K562 (cell line): ENCODE results near the gene CFD. TPM values are rescaled to one million over a fixed set of nuclear protein-coding genes. Genes with fewer than 3 reads are reported as not detected.

Source experiments
- BRD9 ChIP-seq: fragments of 450-650 bp; IDR thresholded peaks from 2 replicates; pipeline ENCODE4 v1.6.1; 2018; ENCODE audit warnings: low read depth; ENCODE audit not compliant: partially characterized antibody
- DEAF1 ChIP-seq: fragments of 450-650 bp; formaldehyde crosslinking; IDR thresholded peaks from 2 replicates; pipeline ENCODE4 v1.4.0; 2020; ENCODE audit warnings: mild to moderate bottlenecking, moderate library complexity
- ELF1 ChIP-seq: fragments of 200-800 bp; sonication (Bioruptor generic); IDR thresholded peaks from 2 replicates; pipeline ENCODE4 v1.6.1; 2016; ENCODE audit warnings: missing genetic modification characterization, missing compliant biosample characterization
- FOXM1 ChIP-seq, 2 experiments: fragments of 450-650 bp in 1 of 2; sonication (generic) in 1 of 2; formaldehyde crosslinking in 1 of 2; IDR thresholded peaks; 2 replicates each; pipeline versions ENCODE4 v1.6.1 to v1.9.0; 2017 to 2022; ENCODE audit warnings: low read depth in 2 of 2, mild to moderate bottlenecking in 2 of 2, missing genetic modification reagents in 1 of 2, moderate library complexity in 1 of 2
- HMGN3 ChIP-seq: IDR thresholded peaks from 2 replicates; pipeline ENCODE4 v1.6.1; 2011; ENCODE audit warnings: borderline replicate concordance, low read depth, mild to moderate bottlenecking, mixed read lengths, low read length; ENCODE audit not compliant: insufficient read length; ENCODE audit errors: extremely low read depth
- L3MBTL2 ChIP-seq: fragments of 450-650 bp; IDR thresholded peaks from 2 replicates; pipeline ENCODE4 v1.6.1; 2016; ENCODE audit warnings: mild to moderate bottlenecking, moderate library complexity
- MAZ ChIP-seq, 2 experiments: fragments of 450-650 bp in 1 of 2; sonication (generic) in 1 of 2; formaldehyde crosslinking; IDR thresholded peaks in 1 of 2; conservative IDR thresholded peaks in 1 of 2; 2 replicates each; pipeline versions ENCODE4 v1.4.0 to v1.5.0; 2020; ENCODE audit warnings: mild to moderate bottlenecking in 1 of 2, missing genetic modification reagents in 1 of 2
- MYNN ChIP-seq, 2 experiments: sonication (generic); formaldehyde crosslinking in 1 of 2; IDR thresholded peaks; 2 replicates each; pipeline versions ENCODE4 v1.5.0 to v1.6.1; 2016 to 2020; ENCODE audit warnings: antibody characterized with exemption in 1 of 2, missing genetic modification reagents in 1 of 2
- NR2C1 ChIP-seq, 2 experiments: fragments of 450-650 bp; IDR thresholded peaks; 2 replicates each; pipeline ENCODE4 v1.6.1; 2017; ENCODE audit warnings: mild to moderate bottlenecking in 2 of 2, antibody characterized with exemption in 1 of 2, inconsistent platforms in 1 of 2, missing compliant biosample characterization in 1 of 2, missing genetic modification characterization in 1 of 2
- PHF21A ChIP-seq: fragments of 450-650 bp; IDR thresholded peaks from 2 replicates; pipeline ENCODE4 v1.6.1; 2017; ENCODE audit warnings: low read depth, borderline replicate concordance
- POLR2G ChIP-seq: fragments of 200-400 bp; formaldehyde crosslinking; IDR thresholded peaks from 2 replicates; pipeline ENCODE4 v1.6.1; 2017; ENCODE audit warnings: low read depth, mild to moderate bottlenecking, antibody characterized with exemption, low read length, moderate library complexity
- RAD21 ChIP-seq, 2 experiments: fragments of 250-450 bp in 1 of 2; fragments of 450-650 bp in 1 of 2; sonication (Bioruptor Pico) in 1 of 2; formaldehyde crosslinking in 1 of 2; IDR thresholded peaks in 1 of 2; conservative IDR thresholded peaks in 1 of 2; 2 replicates each; pipeline versions ENCODE4 v1.4.0 to v1.8.0; 2020 to 2022; ENCODE audit warnings: mild to moderate bottlenecking in 2 of 2, moderate library complexity in 1 of 2
- RNF2 ChIP-seq: sonication (generic); IDR thresholded peaks from 2 replicates; pipeline ENCODE4 v1.6.1; 2016
- SMAD3 ChIP-seq: fragments of 450-650 bp; formaldehyde crosslinking; conservative IDR thresholded peaks from 2 replicates; pipeline ENCODE4 v1.4.0; 2020; ENCODE audit warnings: mild to moderate bottlenecking
- STAT6 ChIP-seq: sonication (generic); formaldehyde crosslinking; IDR thresholded peaks from 2 replicates; pipeline ENCODE4 v1.8.1; 2023; ENCODE audit warnings: mild to moderate bottlenecking, missing genetic modification reagents
- TEAD1 ChIP-seq, 2 experiments: fragments of 450-650 bp in 1 of 2; sonication (generic) in 1 of 2; formaldehyde crosslinking; IDR thresholded peaks; 2 replicates each; pipeline versions ENCODE4 v1.4.0 to v1.8.0; 2020 to 2022; ENCODE audit warnings: mild to moderate bottlenecking in 2 of 2, missing genetic modification reagents in 1 of 2
- THRB ChIP-seq: fragments of 450-650 bp; formaldehyde crosslinking; conservative IDR thresholded peaks from 2 replicates; pipeline ENCODE4 v1.4.0; 2022; ENCODE audit warnings: mild to moderate bottlenecking, missing genetic modification characterization
- ZNF41 ChIP-seq: fragments of 250-450 bp; sonication (Bioruptor Pico); conservative IDR thresholded peaks from 2 replicates; pipeline ENCODE4 v1.4.0; 2020; ENCODE audit warnings: mild to moderate bottlenecking
- ZNF445 ChIP-seq: fragments of 250-450 bp; sonication (Bioruptor Pico); IDR thresholded peaks from 2 replicates; pipeline ENCODE4 v1.4.0; 2020; ENCODE audit warnings: low read depth, mild to moderate bottlenecking, moderate library complexity
- polyA plus RNA-seq, 8 experiments: library from polyadenylated mRNA; depleted of rRNA in 4 of 8; stranded (reverse) in 5 of 8; unstranded in 3 of 8; fragments of >200 nt; fragmentation: Nextera tagmentation in 2 of 8; fragmentation: Illumina TruSeq in 1 of 8; extraction: Ambion mirVana in 2 of 8; extraction: Trizol in 1 of 8; gene quantifications; 2 replicates each; pipeline versions ENCODE4 v1.2.1 to v1.2.3, GENCODE V29; 2011 to 2014; ENCODE audit warnings: inconsistent platforms in 1 of 8, missing spikeins in 1 of 8
- total RNA-seq, 7 experiments: library from RNA; depleted of rRNA in 6 of 7; stranded (reverse); fragments of >200 nt in 6 of 7; fragmentation: Illumina TruSeq in 2 of 7; extraction: Trizol in 2 of 7; gene quantifications; 2 replicates each; pipeline versions ENCODE4 v1.2.1 to v1.2.3, GENCODE V29; 2011 to 2021; ENCODE audit warnings: low replicate concordance in 1 of 7

CFD gene
- total and polyA plus RNA-seq, 9 of the 15 experiments (the other 6 are each of a cell fraction or from before 2014, with no cell fraction given): 0.52 to 59.4 (median 7.6) TPM

GRCh38 chr19:823565-824121 is 35.8 kb upstream of the CFD start (continued):
- TF ChIP-seq THRB: peak; percentile 19; the same call in 1 of the 2 replicates
- peak; percentile 43 for TF ChIP-seq L3MBTL2
- no peak for TF ChIP-seq FOXM1 (IDR thresholded peaks at IDR 0.05; ENCODE audit: low read depth)
- TF ChIP-seq FOXM1 (CRISPR knock-in tag; IDR thresholded peaks at IDR 0.05; ENCODE audit: low read depth): no peak
- TF ChIP-seq DEAF1 (CRISPR knock-in tag): no peak
- TF ChIP-seq NR2C1 (IDR thresholded peaks at IDR 0.05): no peak
- TF ChIP-seq NR2C1 (tag; IDR thresholded peaks at IDR 0.05): no peak
- TF ChIP-seq ZNF41 (CRISPR knock-in tag): 0 out of 2 replicates have a peak, but pooled peaks have one; percentile 32
- TF ChIP-seq ZNF445 (CRISPR knock-in tag): no peak
- TF ChIP-seq ELF1 (tag): no peak
- TF ChIP-seq PHF21A: no peak
- TF ChIP-seq HMGN3: peak; percentile 44
- peak; percentile 59 to 62; a peak in 2 of 4 replicates for TF ChIP-seq TEAD1 (CRISPR knock-in tag; IDR thresholded peaks at IDR 0.05)
- TF ChIP-seq BRD9: peak; percentile 86
- peak; percentile 82 to 92 for TF ChIP-seq MAZ (CRISPR knock-in tag; conservative IDR thresholded peaks at IDR 0.05 in 1 of 2, IDR thresholded peaks at IDR 0.05 in 1 of 2)
- TF ChIP-seq MYNN (IDR thresholded peaks at IDR 0.05): no peak
- TF ChIP-seq MYNN (CRISPR knock-in tag; IDR thresholded peaks at IDR 0.05): no peak
- TF ChIP-seq POLR2G: peak; percentile 76
- no peak for TF ChIP-seq STAT6
- peak; percentile 98; the same call in 1 of the 2 replicates for TF ChIP-seq RNF2
- peak in 1 of 2 experiments; percentile 20; a peak in 2 of 4 replicates for TF ChIP-seq RAD21 (CRISPR knock-in tag; conservative IDR thresholded peaks at IDR 0.05 in 1 of 2, IDR thresholded peaks at IDR 0.05 in 1 of 2)
- TF ChIP-seq SMAD3 (CRISPR knock-in tag): 0 out of 2 replicates have a peak, but pooled peaks have one; percentile 2
